OCI-LY1 (cell line): ENCODE measurements around the gene SF3A1.

Source experiments
- H2AFZ ChIP-seq: fragments of 200-600 bp; sonication (generic), shearing (Covaris generic); 2 replicates; pipeline ENCODE4 v1.6.0; 2014; ENCODE audit warnings: antibody characterized with exemption, mild to moderate bottlenecking, low read length
- H3F3A ChIP-seq: fragments of 200-600 bp; sonication (generic), shearing (Covaris generic); 2 replicates; pipeline ENCODE4 v1.6.0; 2014; ENCODE audit warnings: mild to moderate bottlenecking, antibody characterized with exemption, low read length, moderate library complexity; ENCODE audit not compliant: insufficient read depth
- H3K27ac ChIP-seq: fragments of 200-600 bp; sonication (generic); 2 replicates; pipeline ENCODE4 v1.5.1; 2014; ENCODE audit warnings: low read length, mixed run types, mild to moderate bottlenecking, low read depth; ENCODE audit not compliant: poor library complexity, severe bottlenecking
- H3K27me3 ChIP-seq: fragments of 200-600 bp; sonication (generic); 2 replicates; pipeline ENCODE4 v1.6.0; 2014; ENCODE audit warnings: antibody characterized with exemption, mild to moderate bottlenecking, low read length, moderate library complexity; ENCODE audit not compliant: insufficient read depth
- H3K36me3 ChIP-seq: fragments of 200-600 bp; sonication (generic); 2 replicates; pipeline ENCODE4 v1.6.1; 2014; ENCODE audit warnings: mild to moderate bottlenecking, antibody characterized with exemption, low read length, moderate library complexity, mixed read lengths; ENCODE audit not compliant: insufficient read depth
- H3K4me1 ChIP-seq: fragments of 200-600 bp; sonication (generic); 2 replicates; pipeline ENCODE4 v1.5.1; 2014; ENCODE audit warnings: mild to moderate bottlenecking, low read length, moderate library complexity; ENCODE audit not compliant: insufficient read depth, severe bottlenecking
- H3K4me2 ChIP-seq: fragments of 200-600 bp; sonication (generic), shearing (Covaris generic); 2 replicates; pipeline ENCODE4 v1.6.1; 2014; ENCODE audit warnings: low read length
- H3K4me3 ChIP-seq: fragments of 200-600 bp; sonication (generic); 2 replicates; pipeline ENCODE4 v1.5.1; 2014; ENCODE audit warnings: low read length, low read depth, mild to moderate bottlenecking, mixed read lengths; ENCODE audit not compliant: poor library complexity, severe bottlenecking
- H3K79me2 ChIP-seq: fragments of 200-600 bp; shearing (Covaris generic); 2 replicates; pipeline ENCODE4 v1.6.1; 2016; ENCODE audit warnings: mixed run types, low read length, mixed read lengths; ENCODE audit not compliant: insufficient read depth
- H3K9ac ChIP-seq: fragments of 200-600 bp; sonication (generic), shearing (Covaris generic); 2 replicates; pipeline ENCODE4 v1.6.1; 2014; ENCODE audit warnings: mild to moderate bottlenecking, low read length, mixed read lengths
- H3K9me2 ChIP-seq: fragments of 200-600 bp; sonication (generic), shearing (Covaris generic); 2 replicates; pipeline ENCODE4 v1.6.1; 2014; ENCODE audit warnings: low read depth, mild to moderate bottlenecking, low read length, mixed read lengths
- H3K9me3 ChIP-seq: fragments of 200-600 bp; shearing (Covaris generic); 2 replicates; pipeline ENCODE4 v1.6.1; 2014; ENCODE audit warnings: low read length, mixed read lengths
- H4K20me1 ChIP-seq: fragments of 200-600 bp; sonication (generic), shearing (Covaris generic); 2 replicates; pipeline ENCODE4 v1.6.0; 2016; ENCODE audit warnings: mild to moderate bottlenecking, low read length; ENCODE audit not compliant: insufficient read depth
- EZH2 ChIP-seq: fragments of 200-600 bp; sonication (generic), shearing (Covaris generic); IDR thresholded peaks from 2 replicates; pipeline ENCODE4 v1.8.0; 2017; ENCODE audit warnings: borderline replicate concordance, mixed run types, mild to moderate bottlenecking, antibody characterized with exemption, low read length, moderate library complexity, mixed read lengths
- TF ChIP-seq, protein P1 (sequence below): fragments of 200-600 bp; sonication (generic), shearing (Covaris generic); IDR thresholded peaks from 2 replicates; pipeline ENCODE4 v1.5.1; 2017; ENCODE audit warnings: mild to moderate bottlenecking, antibody characterized with exemption, low read length, moderate library complexity, mixed read lengths

SF3A1 gene

GRCh38 chr22:30357236-30357570 lies 509 bp upstream of the SF3A1 start:
- peaks cover 18% of the 10 kb centered on the region for H3K36me3 ChIP-seq
- no peak overlapping the region for H3K27ac ChIP-seq
- no peaks in the 10 kb centered on the region for H3K9me3 ChIP-seq

GRCh38 chr22:30354644-30355043 lies 2.0 kb downstream of the SF3A1 start:
- peaks cover 20% of the 10 kb centered on the region for H3K79me2 ChIP-seq
- H3K9ac ChIP-seq = peak overlapping the region; percentile 14; the same call in 1 of the 2 replicates
- peaks cover 43% of the 10 kb centered on the region for H3K36me3 ChIP-seq

More at GRCh38 chr22:30357236-30357570, 509 bp upstream of the SF3A1 start:
- peak overlapping the region; percentile 89 for H3K4me2 ChIP-seq
- no peak for TF ChIP-seq EZH2
- TF ChIP-seq, protein P1, sequence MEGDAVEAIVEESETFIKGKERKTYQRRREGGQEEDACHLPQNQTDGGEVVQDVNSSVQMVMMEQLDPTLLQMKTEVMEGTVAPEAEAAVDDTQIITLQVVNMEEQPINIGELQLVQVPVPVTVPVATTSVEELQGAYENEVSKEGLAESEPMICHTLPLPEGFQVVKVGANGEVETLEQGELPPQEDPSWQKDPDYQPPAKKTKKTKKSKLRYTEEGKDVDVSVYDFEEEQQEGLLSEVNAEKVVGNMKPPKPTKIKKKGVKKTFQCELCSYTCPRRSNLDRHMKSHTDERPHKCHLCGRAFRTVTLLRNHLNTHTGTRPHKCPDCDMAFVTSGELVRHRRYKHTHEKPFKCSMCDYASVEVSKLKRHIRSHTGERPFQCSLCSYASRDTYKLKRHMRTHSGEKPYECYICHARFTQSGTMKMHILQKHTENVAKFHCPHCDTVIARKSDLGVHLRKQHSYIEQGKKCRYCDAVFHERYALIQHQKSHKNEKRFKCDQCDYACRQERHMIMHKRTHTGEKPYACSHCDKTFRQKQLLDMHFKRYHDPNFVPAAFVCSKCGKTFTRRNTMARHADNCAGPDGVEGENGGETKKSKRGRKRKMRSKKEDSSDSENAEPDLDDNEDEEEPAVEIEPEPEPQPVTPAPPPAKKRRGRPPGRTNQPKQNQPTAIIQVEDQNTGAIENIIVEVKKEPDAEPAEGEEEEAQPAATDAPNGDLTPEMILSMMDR = no peak
- H3F3A ChIP-seq = no peaks in the 10 kb centered on the region
- H4K20me1 ChIP-seq = no peaks in the 10 kb centered on the region
- no peak overlapping the region; the same call in 1 of the 2 replicates for H3K9ac ChIP-seq
- no peak overlapping the region for H2AFZ ChIP-seq
- peaks cover 20% of the 10 kb centered on the region for H3K79me2 ChIP-seq
- H3K4me3 ChIP-seq = peak overlapping the region; percentile 85
- H3K4me1 ChIP-seq = peaks cover 24% of the 10 kb centered on the region
- no peaks in the 10 kb centered on the region for H3K27me3 ChIP-seq
- H3K9me2 ChIP-seq = no peaks in the 10 kb centered on the region

GRCh38 chr22:30351226-30351625 lies 5.5 kb downstream of the SF3A1 start:
- Histone ChIP-seq H3K9me3 (no peaks in the 10 kb centered on the region), H3K9ac (no peak overlapping the region), H3K27ac (no peak overlapping the region), H3K79me2 (peaks cover 18% of the 10 kb centered on the region), H4K20me1 (no peaks in the 10 kb centered on the region), H3K9me2 (no peaks in the 10 kb centered on the region), H3K4me3 (no peak overlapping the region), H3K27me3 (no peaks in the 10 kb centered on the region), H2AFZ (no peak overlapping the region), H3K4me2 (no peak overlapping the region), H3K4me1 (peaks cover 21% of the 10 kb centered on the region), H3F3A (no peaks in the 10 kb centered on the region), H3K36me3 (peaks cover 75% of the 10 kb centered on the region)
- TF ChIP-seq EZH2 = no peak
- TF ChIP-seq, protein P1 = no peak

More at GRCh38 chr22:30354644-30355043, 2.0 kb downstream of the SF3A1 start:
- TF ChIP-seq, protein P1 = no peak
- TF ChIP-seq EZH2 = no peak
- H3K9me3 ChIP-seq = no peaks in the 10 kb centered on the region
- peaks cover 24% of the 10 kb centered on the region for H3K4me1 ChIP-seq
- H3K27ac ChIP-seq = no peak overlapping the region
- peak overlapping the region; percentile 85 for H3K4me3 ChIP-seq
- H3K27me3 ChIP-seq = no peaks in the 10 kb centered on the region
- peak overlapping the region; percentile 89; the same call in 1 of the 2 replicates for H3K4me2 ChIP-seq
- H4K20me1 ChIP-seq = no peaks in the 10 kb centered on the region
- no peak overlapping the region for H2AFZ ChIP-seq
- H3F3A ChIP-seq = no peaks in the 10 kb centered on the region
- H3K9me2 ChIP-seq = no peaks in the 10 kb centered on the region
